ENCODE results near the gene FAM168A.

GRCh38 chr11:73524774-73525173 is 73.1 kb downstream of the FAM168A start:
- TF ChIP-seq CREB1 (CRISPR knock-in tag; IDR thresholded peaks at IDR 0.05) (no peak), CTCF (IDR thresholded peaks at IDR 0.05) (no peak), ELF4 (CRISPR knock-in tag; IDR thresholded peaks at IDR 0.05; ENCODE audit: low read depth) (no peak), KAT7 (CRISPR knock-in tag; IDR thresholded peaks at IDR 0.05; ENCODE audit: borderline replicate concordance) (no peak), FOXK1 (CRISPR knock-in tag; IDR thresholded peaks at IDR 0.05) (no peak)
- TF ChIP-seq, protein P1, sequence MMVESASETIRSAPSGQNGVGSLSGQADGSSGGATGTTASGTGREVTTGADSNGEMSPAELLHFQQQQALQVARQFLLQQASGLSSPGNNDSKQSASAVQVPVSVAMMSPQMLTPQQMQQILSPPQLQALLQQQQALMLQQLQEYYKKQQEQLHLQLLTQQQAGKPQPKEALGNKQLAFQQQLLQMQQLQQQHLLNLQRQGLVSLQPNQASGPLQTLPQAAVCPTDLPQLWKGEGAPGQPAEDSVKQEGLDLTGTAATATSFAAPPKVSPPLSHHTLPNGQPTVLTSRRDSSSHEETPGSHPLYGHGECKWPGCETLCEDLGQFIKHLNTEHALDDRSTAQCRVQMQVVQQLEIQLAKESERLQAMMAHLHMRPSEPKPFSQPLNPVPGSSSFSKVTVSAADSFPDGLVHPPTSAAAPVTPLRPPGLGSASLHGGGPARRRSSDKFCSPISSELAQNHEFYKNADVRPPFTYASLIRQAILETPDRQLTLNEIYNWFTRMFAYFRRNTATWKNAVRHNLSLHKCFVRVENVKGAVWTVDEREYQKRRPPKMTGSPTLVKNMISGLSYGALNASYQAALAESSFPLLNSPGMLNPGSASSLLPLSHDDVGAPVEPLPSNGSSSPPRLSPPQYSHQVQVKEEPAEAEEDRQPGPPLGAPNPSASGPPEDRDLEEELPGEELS (CRISPR knock-in tag; IDR thresholded peaks at IDR 0.05), result no peak
- TF ChIP-seq, protein P2, sequence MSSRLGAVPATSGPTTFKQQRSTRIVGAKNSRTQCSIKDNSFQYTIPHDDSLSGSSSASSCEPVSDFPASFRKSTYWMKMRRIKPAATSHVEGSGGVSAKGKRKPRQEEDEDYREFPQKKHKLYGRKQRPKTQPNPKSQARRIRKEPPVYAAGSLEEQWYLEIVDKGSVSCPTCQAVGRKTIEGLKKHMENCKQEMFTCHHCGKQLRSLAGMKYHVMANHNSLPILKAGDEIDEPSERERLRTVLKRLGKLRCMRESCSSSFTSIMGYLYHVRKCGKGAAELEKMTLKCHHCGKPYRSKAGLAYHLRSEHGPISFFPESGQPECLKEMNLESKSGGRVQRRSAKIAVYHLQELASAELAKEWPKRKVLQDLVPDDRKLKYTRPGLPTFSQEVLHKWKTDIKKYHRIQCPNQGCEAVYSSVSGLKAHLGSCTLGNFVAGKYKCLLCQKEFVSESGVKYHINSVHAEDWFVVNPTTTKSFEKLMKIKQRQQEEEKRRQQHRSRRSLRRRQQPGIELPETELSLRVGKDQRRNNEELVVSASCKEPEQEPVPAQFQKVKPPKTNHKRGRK (CRISPR knock-in tag; IDR thresholded peaks at IDR 0.05; ENCODE audit: borderline replicate concordance), result no peak
